ENCODE measurements around the gene ABCD3. TPM values are rescaled to one million over a fixed set of nuclear protein-coding genes. Genes with fewer than 3 reads are reported as not detected.

Gene ABCD3
- total and polyA plus RNA-seq, 2 of the 13 experiments (the other 11 are each of a cell fraction or from before 2014, with no cell fraction given) = 27.5 to 166 TPM

DNA sequence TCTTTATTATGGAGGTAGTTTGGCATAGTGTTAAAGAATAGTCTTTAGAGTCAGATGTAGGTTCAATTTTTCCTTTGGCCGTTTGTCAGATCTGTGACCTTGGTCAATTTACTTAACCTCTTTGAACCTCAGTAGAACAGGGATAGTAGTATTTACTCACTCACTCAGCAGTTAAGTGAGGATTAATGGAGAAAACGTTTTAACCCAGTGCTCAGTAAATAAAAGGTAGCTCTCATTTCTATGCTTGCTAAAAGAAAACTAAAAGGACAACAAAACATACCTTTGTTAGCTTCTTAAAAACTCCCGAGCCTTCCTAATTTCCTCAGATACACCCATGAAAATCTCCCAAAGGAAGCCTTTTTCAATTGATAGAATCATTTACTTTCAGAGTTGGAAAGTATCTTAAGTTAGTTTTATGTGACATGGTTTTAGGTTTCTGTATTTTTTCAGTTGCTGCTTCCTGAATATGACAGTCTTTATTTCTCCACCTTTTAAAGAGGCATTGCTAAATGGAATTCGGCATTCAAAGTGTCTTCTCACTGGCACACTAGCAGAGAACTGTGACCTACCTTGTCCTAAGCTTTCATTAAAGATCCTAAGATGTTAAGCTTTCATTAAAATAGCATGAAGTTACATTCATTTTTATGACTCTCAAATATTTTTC lies 7.8 kb downstream of the ABCD3 start (continued):
- TF ChIP-seq REST (IDR thresholded peaks at IDR 0.05; ENCODE audit: borderline replicate concordance in 1 of 2, low read depth in 1 of 2, low read length in 2 of 2) = peak in 1 of 2 experiments; percentile 55; a peak in 1 of 4 replicates
- no peak for TF ChIP-seq BRF2 (CRISPR knock-in tag; IDR thresholded peaks at IDR 0.05)
- peak; percentile 88 for TF ChIP-seq BCL6 (CRISPR knock-in tag; IDR thresholded peaks at IDR 0.05)
- TF ChIP-seq, protein P1, sequence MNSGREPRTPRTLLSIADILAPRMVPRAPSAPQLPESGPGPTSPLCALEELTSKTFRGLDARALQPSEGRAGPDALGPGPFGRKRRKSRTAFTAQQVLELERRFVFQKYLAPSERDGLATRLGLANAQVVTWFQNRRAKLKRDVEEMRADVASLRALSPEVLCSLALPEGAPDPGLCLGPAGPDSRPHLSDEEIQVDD (CRISPR knock-in tag; IDR thresholded peaks at IDR 0.05; ENCODE audit: borderline replicate concordance) = no peak
- no peak for TF ChIP-seq TSC22D2 (CRISPR knock-in tag; IDR thresholded peaks at IDR 0.05; ENCODE audit: borderline replicate concordance)
- TF ChIP-seq HMG20B (CRISPR knock-in tag; conservative IDR thresholded peaks at IDR 0.05) = peak; percentile 70; the same call in 1 of the 2 replicates
- TF ChIP-seq ZNF546 (CRISPR knock-in tag; conservative IDR thresholded peaks at IDR 0.05) = no peak
- TF ChIP-seq ZSCAN22 (CRISPR knock-in tag; IDR thresholded peaks at IDR 0.05) = no peak
- TF ChIP-seq ZNF512 (CRISPR knock-in tag; IDR thresholded peaks at IDR 0.05) = no peak
- TF ChIP-seq MTERF4 (CRISPR knock-in tag; IDR thresholded peaks at IDR 0.05) = no peak
- TF ChIP-seq ONECUT2 (CRISPR knock-in tag; IDR thresholded peaks at IDR 0.05) = peak; percentile 29; the same call in 1 of the 2 replicates
- TF ChIP-seq, protein P2, sequence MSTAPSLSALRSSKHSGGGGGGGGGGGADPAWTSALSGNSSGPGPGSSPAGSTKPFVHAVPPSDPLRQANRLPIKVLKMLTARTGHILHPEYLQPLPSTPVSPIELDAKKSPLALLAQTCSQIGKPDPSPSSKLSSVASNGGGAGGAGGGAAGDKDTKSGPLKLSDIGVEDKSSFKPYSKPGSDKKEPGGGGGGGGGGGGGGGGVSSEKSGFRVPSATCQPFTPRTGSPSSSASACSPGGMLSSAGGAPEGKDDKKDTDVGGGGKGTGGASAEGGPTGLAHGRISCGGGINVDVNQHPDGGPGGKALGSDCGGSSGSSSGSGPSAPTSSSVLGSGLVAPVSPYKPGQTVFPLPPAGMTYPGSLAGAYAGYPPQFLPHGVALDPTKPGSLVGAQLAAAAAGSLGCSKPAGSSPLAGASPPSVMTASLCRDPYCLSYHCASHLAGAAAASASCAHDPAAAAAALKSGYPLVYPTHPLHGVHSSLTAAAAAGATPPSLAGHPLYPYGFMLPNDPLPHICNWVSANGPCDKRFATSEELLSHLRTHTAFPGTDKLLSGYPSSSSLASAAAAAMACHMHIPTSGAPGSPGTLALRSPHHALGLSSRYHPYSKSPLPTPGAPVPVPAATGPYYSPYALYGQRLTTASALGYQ (CRISPR knock-in tag; IDR thresholded peaks at IDR 0.05) = peak; percentile 92
- TF ChIP-seq ZNF777 (CRISPR knock-in tag; IDR thresholded peaks at IDR 0.05) = no peak
- TF ChIP-seq ATF1 (CRISPR knock-in tag; IDR thresholded peaks at IDR 0.05) = 0 out of 2 replicates have a peak, but pooled peaks have one; percentile 20

Measured in HepG2 (cell line).